CD14-positive monocyte (primary cell): Measurements from ENCODE around the gene COPS9. TPM values are rescaled to one million over a fixed set of nuclear protein-coding genes. Genes with fewer than 3 reads are reported as not detected.

Source experiments
- DNase-seq, 3 donors: peaks; one replicate each; pipeline ENCODE4 v3.0.0-alpha.2; 2011 to 2022
- H2AFZ ChIP-seq: 2 replicates; pipeline ENCODE4 v1.6.0; 2012; ENCODE audit warnings: mild to moderate bottlenecking, low read depth, low read length, inconsistent platforms; ENCODE audit not compliant: insufficient read depth, poor library complexity, severe bottlenecking
- H3K27ac ChIP-seq, 2 donors: 1 replicate in 1 of 2; 2 replicates in 1 of 2; pipeline ENCODE4 v1.5.1; 2012 to 2013; ENCODE audit warnings: low read length in 2 of 2, control low read depth in 1 of 2, inconsistent platforms in 1 of 2, low read depth in 1 of 2, mild to moderate bottlenecking in 1 of 2
- H3K27me3 ChIP-seq, 2 donors: one replicate each; pipeline versions ENCODE4 v1.6.0 to v1.6.1; 2011 to 2013; ENCODE audit warnings: low read length in 2 of 2; ENCODE audit not compliant: control insufficient read depth in 2 of 2, insufficient read depth in 2 of 2
- H3K36me3 ChIP-seq, 2 donors: replicated peaks in 1 of 2; 1 replicate in 1 of 2; 2 replicates in 1 of 2; pipeline versions ENCODE4 v1.5.1 to v1.6.1; 2012 to 2013; ENCODE audit warnings: low read length in 2 of 2, control low read depth in 1 of 2, inconsistent platforms in 1 of 2, mild to moderate bottlenecking in 1 of 2; ENCODE audit not compliant: insufficient read depth in 2 of 2, control insufficient read depth in 1 of 2
- H3K4me1 ChIP-seq, 2 donors: 1 replicate in 1 of 2; 2 replicates in 1 of 2; pipeline versions ENCODE4 v1.5.1 to v1.6.1; 2012 to 2013; ENCODE audit warnings: low read length in 2 of 2, control low read depth in 1 of 2, inconsistent platforms in 1 of 2, mild to moderate bottlenecking in 1 of 2, moderate library complexity in 1 of 2; ENCODE audit not compliant: insufficient read depth in 2 of 2, control insufficient read depth in 1 of 2
- H3K4me2 ChIP-seq: replicated peaks from 2 replicates; pipeline ENCODE3; 2012; ENCODE audit warnings: low read length, moderate library complexity, mild to moderate bottlenecking; ENCODE audit not compliant: poor library complexity, severe bottlenecking; ENCODE audit errors: extremely low read depth
- H3K4me3 ChIP-seq, 3 experiments: fragments of 200-600 bp in 1 of 3; sonication (generic) in 1 of 3; replicated peaks in 1 of 3; 1 replicate in 2 of 3; 2 replicates in 1 of 3; pipeline ENCODE4 v1.5.1; 2011 to 2013; ENCODE audit warnings: low read length in 3 of 3, mild to moderate bottlenecking in 3 of 3, control low read depth in 2 of 3, low read depth in 2 of 3, inconsistent platforms in 1 of 3, moderate library complexity in 1 of 3
- H3K79me2 ChIP-seq: 2 replicates; pipeline ENCODE4 v1.6.0; 2012; ENCODE audit warnings: mild to moderate bottlenecking, control low read depth, inconsistent platforms, low read length, moderate library complexity; ENCODE audit not compliant: insufficient read depth
- H3K9ac ChIP-seq: 2 replicates; pipeline ENCODE4 v1.6.0; 2017; ENCODE audit warnings: low read length, mild to moderate bottlenecking; ENCODE audit not compliant: insufficient read depth, poor library complexity, severe bottlenecking
- H3K9me3 ChIP-seq, 2 donors: replicated peaks in 1 of 2; 1 replicate in 1 of 2; 2 replicates in 1 of 2; pipeline versions ENCODE4 v1.5.1 to v1.6.1; 2012 to 2013; ENCODE audit warnings: low read length in 2 of 2, control low read depth in 1 of 2; ENCODE audit not compliant: control insufficient read depth in 1 of 2, insufficient read depth in 1 of 2
- H4K20me1 ChIP-seq: 2 replicates; pipeline ENCODE4 v1.6.0; 2012; ENCODE audit warnings: mild to moderate bottlenecking, low read length, control low read depth, moderate library complexity; ENCODE audit not compliant: insufficient read depth
- H3K27ac Mint-ChIP-seq, 7 donors: one replicate each; pipeline ENCODE4 v1.8.0; 2020; ENCODE audit warnings: mild to moderate bottlenecking in 7 of 7, mixed read lengths in 7 of 7, moderate library complexity in 6 of 7, inconsistent platforms in 2 of 7
- H3K27me3 Mint-ChIP-seq, 3 donors: one replicate each; pipeline ENCODE4 v1.8.0; 2021 to 2022; ENCODE audit warnings: low read depth in 3 of 3, mild to moderate bottlenecking in 3 of 3, mixed read lengths in 3 of 3, moderate library complexity in 3 of 3, inconsistent platforms in 1 of 3
- H3K36me3 Mint-ChIP-seq, 2 donors: one replicate each; pipeline ENCODE4 v1.8.0; 2020; ENCODE audit warnings: mixed read lengths in 2 of 2, inconsistent platforms in 1 of 2, mild to moderate bottlenecking in 1 of 2
- H3K4me1 Mint-ChIP-seq: one replicate; pipeline ENCODE4 v1.8.0; 2020; ENCODE audit warnings: mild to moderate bottlenecking, mixed read lengths
- H3K4me3 Mint-ChIP-seq, 2 donors: one replicate each; pipeline ENCODE4 v1.8.0; 2020; ENCODE audit warnings: mild to moderate bottlenecking in 2 of 2, mixed read lengths in 2 of 2, moderate library complexity in 1 of 2
- H3K9me3 Mint-ChIP-seq, 7 donors: one replicate each; pipeline ENCODE4 v1.8.0; 2020 to 2022; ENCODE audit warnings: mixed read lengths in 7 of 7, mild to moderate bottlenecking in 6 of 7, moderate library complexity in 6 of 7, inconsistent platforms in 2 of 7
- CTCF ChIP-seq: fragments of 200-600 bp; IDR thresholded peaks from one replicate; pipeline ENCODE4 v1.8.0; 2022; ENCODE audit warnings: antibody characterized with exemption, mild to moderate bottlenecking
- WGBS: methylation state at CpG from one replicate; pipeline ENCODE4 v1.1.5; 2013; ENCODE audit warnings: missing lambda C conversion rate; ENCODE audit not compliant: insufficient coverage; 5-methylcytosine and 5-hydroxymethylcytosine counted together
- intact Hi-C, 2 donors: fragments of 100-400 bp; cut with micrococcal nuclease; formaldehyde crosslinking; loops; one replicate each; pipeline versions ENCODE4 v1.15.0 to v1.15.1; 2023
- polyA plus RNA-seq, 3 donors: library from polyadenylated mRNA; depleted of rRNA in 1 of 3; unstranded in 2 of 3; stranded (reverse) in 1 of 3; fragments of 300-500 nt in 2 of 3; fragments of >200 nt in 1 of 3; fragmentation: Illumina TruSeq in 2 of 3; gene quantifications; 1 replicate in 2 of 3; 2 replicates in 1 of 3; pipeline ENCODE4 v1.2.3, GENCODE V29; 2012 to 2021

The COPS9 gene
- polyA plus RNA-seq, 3 donors = 123 to 300 (median 268) TPM

GRCh38 chr2:240089306-240089705, 46.8 kb downstream of the COPS9 start:
- Histone ChIP-seq H3K27me3 (peaks cover 7 to 18% of the 10 kb centered on the region in 2 donors), H3K27ac (no peak overlapping the region), H3K4me3 (no peak overlapping the region), H2AFZ (no peak overlapping the region), H4K20me1 (no peaks in the 10 kb centered on the region), H3K4me1 (no peaks in the 10 kb centered on the region), H3K79me2 (no peaks in the 10 kb centered on the region), H3K36me3 (no peaks in the 10 kb centered on the region), H3K9ac (no peak overlapping the region), H3K9me3 (peaks cover 4 to 11% of the 10 kb centered on the region in 2 donors), H3K4me2 (no peak overlapping the region)
- no peaks in the 10 kb centered on the region for H3K36me3 Mint-ChIP-seq
- no peak for TF ChIP-seq CTCF
- peaks cover 14 to 39% (median 15%) of the 10 kb centered on the region in 3 donors for H3K27me3 Mint-ChIP-seq
- 91% methylated on average over 4 of the region's 5 CpGs for WGBS
- no peak for DNase-seq
- H3K4me1 Mint-ChIP-seq = no peaks in the 10 kb centered on the region
- H3K9me3 Mint-ChIP-seq = peaks cover 8 to 28% (median 17%) of the 10 kb centered on the region in 7 donors
- no peak overlapping the region for H3K4me3 Mint-ChIP-seq
- intact Hi-C loops = no loop called here
- H3K27ac Mint-ChIP-seq = no peak overlapping the region

GRCh38 chr2:240086563-240086962, 49.5 kb downstream of the COPS9 start:
- H3K4me3 ChIP-seq = no peak overlapping the region
- intact Hi-C loops = no loop called here
- Mint-ChIP-seq H3K36me3 (no peaks in the 10 kb centered on the region), H3K27ac (no peak overlapping the region), H3K27me3 (peaks cover 7 to 32% (median 8%) of the 10 kb centered on the region in 3 donors), H3K4me3 (no peak overlapping the region), H3K9me3 (peaks cover 8 to 21% (median 14%) of the 10 kb centered on the region in 7 donors), H3K4me1 (no peaks in the 10 kb centered on the region)
- DNase-seq = no peak
- H3K4me2 ChIP-seq = no peak overlapping the region
- H3K36me3 ChIP-seq = no peaks in the 10 kb centered on the region
- no peak for TF ChIP-seq CTCF
- no peak overlapping the region for H3K9ac ChIP-seq
- H3K9me3 ChIP-seq = peaks cover 4 to 11% of the 10 kb centered on the region in 2 donors
- peaks cover 0 to 6% of the 10 kb centered on the region in 2 donors for H3K27me3 ChIP-seq
- H3K27ac ChIP-seq = no peak overlapping the region
- no peaks in the 10 kb centered on the region for H3K79me2 ChIP-seq
- no peak overlapping the region for H2AFZ ChIP-seq
- no peaks in the 10 kb centered on the region for H4K20me1 ChIP-seq
- no peaks in the 10 kb centered on the region for H3K4me1 ChIP-seq

Other genes starting within 250 kb of the COPS9 start
- gene NDUFA10, start 111.0 kb downstream of the COPS9 start, polyA plus RNA-seq = 100 to 1,000 TPM in 2 of 3 donors, 10 to 100 TPM in 1; 65.6 to 118 (median 111) TPM
- gene OR6B2, start 105.9 kb downstream of the COPS9 start, polyA plus RNA-seq = not detected
- not detected for gene OR6B3, start 82.8 kb downstream of the COPS9 start, polyA plus RNA-seq
- gene OTOS, start 4.4 kb upstream of the COPS9 start, polyA plus RNA-seq = not detected